Activated B cell treated with CpG ODN at 0.5 μM for 24 hours (primary cell): ENCODE results near the gene PGS1. TPM values are rescaled to one million over a fixed set of nuclear protein-coding genes. Genes with fewer than 3 reads are reported as not detected.

ENCODE experiments used
- ATAC-seq: fragments of 200-7000 bp; cut with Tn5 transposase; one replicate; pipeline ENCODE4 v1.10.0; 2021; ENCODE audit warnings: low read depth, mild to moderate bottlenecking, moderate library complexity
- CTCF ChIA-PET: fragments of 350-600 bp; sonication (Branson Sonifier 250); formaldehyde crosslinking; loops from one replicate; lab custom pipeline; 2021; ENCODE audit warnings: antibody characterized with exemption; lab: Charles Lee
- POLR2A ChIA-PET: fragments of 350-600 bp; sonication (Branson Sonifier 250); formaldehyde crosslinking; loops from one replicate; lab custom pipeline; 2021; ENCODE audit warnings: antibody characterized with exemption; lab: Charles Lee
- DNase-seq: peaks from one replicate; pipeline ENCODE4 v3.0.0; 2022
- H3K27ac Mint-ChIP-seq: one replicate; pipeline ENCODE4 v1.8.0; 2020; ENCODE audit warnings: mixed read lengths
- H3K27me3 Mint-ChIP-seq: one replicate; pipeline ENCODE4 v1.8.0; 2021; ENCODE audit warnings: mixed read lengths
- H3K36me3 Mint-ChIP-seq: one replicate; pipeline ENCODE4 v1.8.0; 2021; ENCODE audit warnings: low read depth, mixed read lengths
- H3K4me1 Mint-ChIP-seq: one replicate; pipeline ENCODE4 v1.8.0; 2021; ENCODE audit warnings: mixed read lengths
- H3K4me3 Mint-ChIP-seq: one replicate; pipeline ENCODE4 v1.8.0; 2020; ENCODE audit warnings: mild to moderate bottlenecking, mixed read lengths
- H3K9me3 Mint-ChIP-seq: one replicate; pipeline ENCODE4 v1.8.0; 2020; ENCODE audit warnings: mixed read lengths
- intact Hi-C: fragments of 100-400 bp; cut with micrococcal nuclease; formaldehyde crosslinking; loops from one replicate; pipeline ENCODE4 v1.15.1; 2024
- total RNA-seq: library from RNA; stranded (reverse); gene quantifications from 2 replicates; pipeline ENCODE4 v1.2.3, GENCODE V29; 2022
- TF ChIP-seq, protein P1 (sequence below): fragments of 200-600 bp; IDR thresholded peaks from one replicate; pipeline ENCODE4 v1.8.0; 2022; ENCODE audit warnings: antibody characterized with exemption, mild to moderate bottlenecking

The PGS1 gene
- total RNA-seq, 1 donor from 2014 or later, result 76.1 TPM

DNA sequence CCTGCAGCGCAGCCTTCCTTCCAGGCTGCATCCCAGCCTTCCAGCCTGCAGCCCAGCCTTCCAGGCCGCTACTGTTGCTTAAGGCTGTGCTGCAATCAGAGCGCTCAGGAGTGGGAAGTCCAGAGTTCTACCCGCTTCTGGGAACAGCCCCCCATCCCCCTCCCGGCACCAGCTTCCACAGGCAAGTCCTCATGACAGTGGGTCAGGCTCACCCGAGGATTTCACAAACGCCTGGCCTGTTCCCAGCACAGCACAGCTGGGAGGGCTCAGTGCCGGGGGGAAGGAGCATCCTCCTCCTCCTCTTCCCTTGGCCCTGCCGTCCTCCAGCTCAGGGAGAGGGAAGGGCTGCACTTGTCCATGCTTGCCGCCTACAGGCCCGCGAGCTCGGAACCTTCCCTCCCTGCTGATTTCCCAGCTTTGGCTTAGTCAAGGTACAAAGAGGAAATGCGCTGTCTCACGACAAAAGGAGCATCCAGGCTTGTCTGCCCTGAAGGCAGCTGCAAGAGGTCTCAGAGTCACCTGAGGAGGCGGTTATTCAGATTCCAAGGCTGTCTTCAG is 26.9 kb upstream of the PGS1 start:
- POLR2A ChIA-PET, result interaction anchor here (0.6 to 1.1 kb wide), 3 partner anchors 8 to 415 kb away, joined by 3 to 4 read pairs (median 3); partner anchors contain the start of gene SOCS3
- ATAC-seq, result no peak
- TF ChIP-seq, protein P1, sequence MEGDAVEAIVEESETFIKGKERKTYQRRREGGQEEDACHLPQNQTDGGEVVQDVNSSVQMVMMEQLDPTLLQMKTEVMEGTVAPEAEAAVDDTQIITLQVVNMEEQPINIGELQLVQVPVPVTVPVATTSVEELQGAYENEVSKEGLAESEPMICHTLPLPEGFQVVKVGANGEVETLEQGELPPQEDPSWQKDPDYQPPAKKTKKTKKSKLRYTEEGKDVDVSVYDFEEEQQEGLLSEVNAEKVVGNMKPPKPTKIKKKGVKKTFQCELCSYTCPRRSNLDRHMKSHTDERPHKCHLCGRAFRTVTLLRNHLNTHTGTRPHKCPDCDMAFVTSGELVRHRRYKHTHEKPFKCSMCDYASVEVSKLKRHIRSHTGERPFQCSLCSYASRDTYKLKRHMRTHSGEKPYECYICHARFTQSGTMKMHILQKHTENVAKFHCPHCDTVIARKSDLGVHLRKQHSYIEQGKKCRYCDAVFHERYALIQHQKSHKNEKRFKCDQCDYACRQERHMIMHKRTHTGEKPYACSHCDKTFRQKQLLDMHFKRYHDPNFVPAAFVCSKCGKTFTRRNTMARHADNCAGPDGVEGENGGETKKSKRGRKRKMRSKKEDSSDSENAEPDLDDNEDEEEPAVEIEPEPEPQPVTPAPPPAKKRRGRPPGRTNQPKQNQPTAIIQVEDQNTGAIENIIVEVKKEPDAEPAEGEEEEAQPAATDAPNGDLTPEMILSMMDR, result no peak

DNA sequence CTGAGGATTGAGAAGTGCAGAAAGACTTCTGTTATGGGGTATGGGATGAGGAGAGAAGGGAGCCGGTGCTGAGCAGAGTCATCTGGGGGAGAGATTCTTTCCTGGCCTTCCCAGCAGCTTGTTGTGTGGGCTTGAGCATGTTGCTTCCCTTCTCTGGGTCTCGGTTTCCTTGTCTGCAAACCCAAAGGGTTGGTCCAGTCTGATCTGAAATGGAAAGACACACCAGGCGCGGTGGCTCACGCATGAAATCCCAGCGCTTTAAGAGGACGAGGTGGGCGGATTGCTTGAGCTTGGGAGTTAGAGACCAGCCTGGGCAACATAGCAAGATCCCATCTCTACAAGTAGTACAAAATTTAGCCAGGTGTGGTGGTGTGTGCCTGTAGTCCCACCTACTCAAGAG is 24.6 kb upstream of the PGS1 start:
- ATAC-seq (no peak), DNase-seq (no peak)
- Mint-ChIP-seq H3K27me3 (no peaks in the 10 kb centered on the region), H3K27ac (no peak overlapping the region), H3K36me3 (peaks cover 24% of the 10 kb centered on the region), H3K9me3 (no peaks in the 10 kb centered on the region), H3K4me1 (peaks cover 85% of the 10 kb centered on the region), H3K4me3 (no peak overlapping the region)
- CTCF ChIA-PET, result no interaction called here
- intact Hi-C loops, result no loop called here
- TF ChIP-seq, protein P1, result no peak
- POLR2A ChIA-PET, result interaction anchor here (0.6 kb wide), 2 partner anchors 109 to 247 kb away, joined by 3 read pairs; no protein-coding TSS in a partner anchor

More for the DNA sequence above, 26.9 kb upstream of the PGS1 start:
- H3K27me3 Mint-ChIP-seq, result no peaks in the 10 kb centered on the region
- intact Hi-C loops, result no loop called here
- H3K27ac Mint-ChIP-seq, result no peak overlapping the region
- peaks cover 84% of the 10 kb centered on the region for H3K4me1 Mint-ChIP-seq
- no peak for DNase-seq
- no peaks in the 10 kb centered on the region for H3K9me3 Mint-ChIP-seq
- peak overlapping the region; percentile 76 for H3K4me3 Mint-ChIP-seq
- peaks cover 2% of the 10 kb centered on the region for H3K36me3 Mint-ChIP-seq
- CTCF ChIA-PET, result interaction anchor here (0.9 to 1.1 kb wide), 2 partner anchors 9 to 16 kb away, joined by 4 read pairs; no protein-coding TSS in a partner anchor

DNA sequence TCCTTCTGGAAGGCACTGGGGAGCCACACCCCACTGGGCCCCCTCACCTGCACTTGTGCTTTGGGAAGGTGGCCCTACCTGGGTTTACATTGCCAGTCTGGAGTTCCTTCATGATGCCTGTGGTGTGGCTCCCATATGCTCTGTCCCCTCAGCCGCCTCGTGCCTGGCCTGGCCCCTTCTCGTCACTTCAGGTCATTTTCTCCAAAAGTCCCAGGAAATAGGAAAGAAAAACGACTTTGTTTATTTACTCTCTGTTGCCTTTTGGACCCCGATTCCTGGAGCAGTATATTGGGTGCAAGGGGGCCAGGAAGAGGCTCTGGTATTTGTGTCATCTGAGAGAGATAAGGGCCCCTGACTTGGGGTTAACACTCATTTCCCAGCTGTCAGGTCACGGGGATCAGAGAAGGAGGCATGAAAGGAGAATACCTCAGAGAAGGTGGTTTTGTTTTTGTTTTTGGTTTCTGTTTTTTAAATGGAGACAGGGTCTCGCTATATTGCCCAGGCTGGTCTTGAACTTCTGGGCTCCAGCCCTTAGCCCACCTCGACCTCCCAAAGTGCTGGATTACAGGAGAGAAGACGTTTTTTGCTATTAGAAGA is 23.3 kb upstream of the PGS1 start:
- Mint-ChIP-seq H3K27me3 (no peaks in the 10 kb centered on the region), H3K4me1 (peaks cover 73% of the 10 kb centered on the region), H3K27ac (peak overlapping the region; percentile 88), H3K4me3 (peak overlapping the region; percentile 86), H3K9me3 (no peaks in the 10 kb centered on the region), H3K36me3 (peaks cover 27% of the 10 kb centered on the region)
- ATAC-seq (no peak), DNase-seq (no peak)
- intact Hi-C loops, result loop anchor here (5.0 kb wide), 2 partner anchors 223 to 417 kb away; partner anchors contain the start of gene TMC8
- POLR2A ChIA-PET, result interaction anchor here (0.6 to 1.7 kb wide), 3 partner anchors 41 to 227 kb away, joined by 3 to 10 read pairs (median 7); partner anchors contain the start of gene TMC6
- CTCF ChIA-PET, result interaction anchor here (1.0 to 1.5 kb wide), 3 partner anchors 17 to 104 kb away, joined by 3 to 7 read pairs (median 4); no protein-coding TSS in a partner anchor
- TF ChIP-seq, protein P1, result no peak

DNA sequence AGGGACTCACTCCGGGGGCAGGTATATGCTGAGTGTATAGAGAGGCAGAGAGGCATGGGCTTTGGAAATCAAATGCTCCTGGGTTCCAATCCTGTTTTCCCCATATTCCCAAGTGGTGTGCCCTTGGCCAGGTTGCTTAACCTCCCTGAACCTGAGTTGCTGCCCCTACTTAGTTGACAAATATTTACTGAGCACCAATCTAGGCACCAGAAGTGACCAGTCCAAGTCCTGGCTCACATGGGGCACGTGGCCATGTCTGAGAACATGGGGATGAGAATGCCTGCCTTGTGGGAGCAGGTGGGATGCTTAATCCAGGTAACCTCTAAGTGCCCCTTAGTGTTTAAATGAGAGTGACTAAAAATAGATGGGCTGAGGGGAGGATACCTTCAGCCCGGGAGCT is 22.7 kb upstream of the PGS1 start:
- H3K4me3 Mint-ChIP-seq, result peak overlapping the region; percentile 86
- H3K36me3 Mint-ChIP-seq, result peaks cover 27% of the 10 kb centered on the region
- ATAC-seq (no peak), DNase-seq (no peak)
- peak overlapping the region; percentile 88 for H3K27ac Mint-ChIP-seq
- no peaks in the 10 kb centered on the region for H3K27me3 Mint-ChIP-seq
- POLR2A ChIA-PET, result interaction anchor here (0.6 to 1.7 kb wide), 7 partner anchors 33 to 227 kb away, joined by 3 to 15 read pairs (median 6); partner anchors contain the start of gene TMC6
- intact Hi-C loops, result loop anchor here (1.0 to 5.0 kb wide), 4 partner anchors 12 to 417 kb away; partner anchors contain the start of gene TMC8
- TF ChIP-seq, protein P1, result no peak
- CTCF ChIA-PET, result interaction anchor here (0.6 to 1.5 kb wide), 4 partner anchors 18 to 104 kb away, joined by 4 to 7 read pairs (median 4); no protein-coding TSS in a partner anchor
- no peaks in the 10 kb centered on the region for H3K9me3 Mint-ChIP-seq
- H3K4me1 Mint-ChIP-seq, result peaks cover 68% of the 10 kb centered on the region
